ENCODE measurements around the gene LZTR1. TPM values are rescaled to one million over a fixed set of nuclear protein-coding genes. Genes with fewer than 3 reads are reported as not detected.
"Not testable (repeated sequence)": the region's sequence is repeated elsewhere in the genome, so short reads cannot be mapped to it uniquely, and the experiment has no call there.

The LZTR1 gene
- polyA plus RNA-seq, 6 donors from 2014 or later = 3.6 to 15.0 (median 9.3) TPM

DNA sequence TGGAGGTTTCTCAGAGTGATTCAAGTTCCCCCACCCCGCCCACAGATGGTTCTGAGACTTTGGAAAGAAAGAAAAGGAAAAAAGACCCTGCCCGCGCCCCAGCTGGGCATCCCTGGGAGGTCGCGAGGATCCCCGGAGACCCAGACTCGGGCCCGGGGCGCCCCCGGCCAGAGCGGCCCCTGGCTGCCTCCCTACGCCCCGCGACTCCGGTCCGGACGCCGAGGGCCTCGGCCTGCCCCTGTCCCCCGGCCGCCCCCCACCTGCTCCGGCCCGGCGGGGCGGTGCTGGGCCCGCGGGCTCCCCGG, 17.3 kb upstream of the LZTR1 start:
- H3K27ac Mint-ChIP-seq = peak overlapping the region in 3 of 6 donors; percentile 62 to 73 (median 66)
- no peak for DNase-seq
- peak overlapping the region; percentile 77 to 88 (median 84) for H3K4me3 Mint-ChIP-seq
- peaks cover 8 to 22% (median 11%) of the 10 kb centered on the region in 3 donors for H3K27me3 Mint-ChIP-seq
- no peaks in the 10 kb centered on the region for H3K9me3 Mint-ChIP-seq
- H3K4me1 Mint-ChIP-seq = peaks cover 29 to 52% (median 45%) of the 10 kb centered on the region in 3 donors
- no peaks in the 10 kb centered on the region for H3K36me3 Mint-ChIP-seq
- no peak for ATAC-seq (ENCODE audit: low read depth in 2 of 2)

DNA sequence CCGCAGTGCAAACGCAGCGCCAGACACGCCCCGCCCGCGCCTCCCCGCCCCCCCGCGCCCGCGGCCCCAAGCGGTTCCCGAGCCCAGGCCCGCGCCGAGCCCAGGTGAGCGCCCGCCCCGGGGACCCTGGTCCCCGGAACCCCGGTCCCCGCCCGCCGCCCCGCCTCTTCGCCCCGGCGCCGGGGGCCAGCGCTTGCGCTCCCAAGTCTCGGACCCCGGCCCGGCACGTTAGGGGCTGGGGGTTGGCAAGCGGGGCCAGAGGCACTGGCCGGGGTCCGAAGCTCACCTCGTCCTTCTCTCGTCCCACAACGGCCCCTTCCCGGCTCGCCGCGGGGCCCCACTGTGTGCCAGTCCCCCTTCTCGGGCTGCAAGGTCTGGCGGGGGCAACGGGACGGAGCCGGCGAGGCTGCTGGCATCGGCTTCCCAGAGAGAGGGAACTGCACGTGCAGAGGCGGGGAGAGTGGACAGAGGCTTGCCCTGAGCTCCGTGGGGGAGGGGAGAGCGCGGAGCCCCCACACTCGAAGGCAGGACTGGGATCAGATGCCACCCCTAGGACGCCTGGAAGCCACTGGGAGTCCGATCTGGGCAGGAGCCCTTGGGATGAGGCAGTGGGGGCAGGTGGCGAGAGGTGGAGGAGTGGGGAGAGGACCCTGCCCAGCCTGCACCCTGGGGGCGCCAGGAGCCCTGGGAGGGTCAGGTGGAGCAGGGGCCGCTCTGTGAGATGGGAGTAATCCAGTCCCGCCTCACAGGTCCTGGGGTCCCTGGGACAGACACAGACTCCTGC, 16.8 kb upstream of the LZTR1 start:
- Mint-ChIP-seq H3K4me3 (peak overlapping the region in 7 of 8 donors; percentile 71 to 89 (median 75)), H3K27ac (peak overlapping the region in 2 of 6 donors; percentile 10 to 34), H3K9me3 (no peaks in the 10 kb centered on the region), H3K4me1 (peaks cover 29 to 52% (median 45%) of the 10 kb centered on the region in 3 donors), H3K27me3 (peaks cover 7 to 18% (median 8%) of the 10 kb centered on the region in 3 donors), H3K36me3 (no peaks in the 10 kb centered on the region)
- DNase-seq (no peak), ATAC-seq (ENCODE audit: low read depth in 2 of 2) (peak; percentile 28 to 31)

DNA sequence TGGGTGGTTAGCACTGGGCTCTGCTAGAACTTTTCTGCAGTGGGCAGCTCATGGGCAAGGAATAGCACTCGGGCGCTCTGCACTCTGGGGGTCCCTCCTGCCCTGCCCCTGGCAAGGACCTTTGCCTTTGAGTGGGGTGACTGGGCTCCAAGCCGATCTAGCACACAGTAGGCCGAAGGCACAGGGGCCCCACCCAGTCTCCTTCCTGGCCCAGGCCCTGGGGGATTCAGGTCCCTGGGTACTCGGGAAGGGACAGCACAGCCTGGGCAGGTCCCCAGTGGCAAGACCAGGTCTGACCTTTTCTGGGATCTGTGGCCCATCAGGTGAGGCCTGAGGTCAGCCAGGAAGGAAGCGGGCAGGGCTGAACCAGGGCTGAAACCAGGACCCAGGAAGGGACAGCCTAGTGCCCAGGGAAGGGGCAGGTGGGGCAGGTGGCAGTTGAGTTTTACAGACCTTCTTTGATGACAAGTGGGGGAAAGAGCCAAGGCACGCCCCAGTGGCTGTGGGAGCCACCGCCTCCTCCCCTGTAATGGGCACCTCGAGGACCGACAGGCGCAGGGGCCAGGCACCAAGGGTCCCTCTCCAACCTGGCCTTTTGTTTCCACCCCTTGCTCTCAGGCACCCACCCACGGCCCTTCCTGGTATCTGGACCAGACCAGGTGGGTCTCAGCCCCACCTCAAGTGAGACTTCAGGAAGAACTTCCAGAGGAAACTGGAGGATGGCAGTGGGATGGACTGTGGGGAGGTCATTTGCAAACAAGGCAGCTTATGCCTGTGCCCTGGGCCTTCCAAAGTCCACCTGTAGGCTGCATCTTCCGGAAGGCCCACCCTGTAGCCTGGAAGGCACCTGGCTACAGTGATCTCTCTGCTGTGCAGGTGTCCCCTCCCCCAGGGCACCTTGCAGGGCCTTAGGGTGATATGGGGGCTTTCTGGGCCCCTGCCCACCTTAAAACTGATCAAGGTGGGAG, 15.9 kb upstream of the LZTR1 start:
- DNase-seq (no peak), ATAC-seq (ENCODE audit: low read depth in 2 of 2) (no peak)
- H3K27me3 Mint-ChIP-seq = peaks cover 0 to 13% (median 4%) of the 10 kb centered on the region in 3 donors
- H3K4me3 Mint-ChIP-seq = peak overlapping the region in 6 of 8 donors; percentile 71 to 89 (median 78)
- peak overlapping the region in 3 of 6 donors; percentile 10 to 51 (median 24) for H3K27ac Mint-ChIP-seq
- H3K4me1 Mint-ChIP-seq = peaks cover 31 to 54% (median 46%) of the 10 kb centered on the region in 3 donors
- no peaks in the 10 kb centered on the region for H3K36me3 Mint-ChIP-seq
- no peaks in the 10 kb centered on the region for H3K9me3 Mint-ChIP-seq

GRCh38 chr22:20966883-20967696, 15.0 kb upstream of the LZTR1 start, which contains the start of gene AIFM3:
AIFM3 (plus strand) TSS chr22:20967255; CDS start chr22:20967945, 690 bp downstream.
- Mint-ChIP-seq H3K9me3 (no peaks in the 10 kb centered on the region), H3K4me3 (peak within 1 kb of the TSS in 6 of 8 donors; percentile 29 to 89 (median 64)), H3K27ac (peak within 1 kb of the TSS in 4 of 6 donors; percentile 17 to 81 (median 74)), H3K27me3 (peaks cover 0 to 13% (median 0%) of the 10 kb centered on the region in 3 donors), H3K36me3 (no peaks in the 10 kb centered on the region), H3K4me1 (peaks cover 37 to 57% (median 50%) of the 10 kb centered on the region in 3 donors)
- no peak for ATAC-seq (ENCODE audit: low read depth in 2 of 2)
- no peak for DNase-seq

- Mint-ChIP-seq H3K27me3 (peaks cover 0 to 11% (median 0%) of the 10 kb centered on the region in 3 donors), H3K9me3 (no peaks in the 10 kb centered on the region), H3K4me3 (peak overlapping the region in 4 of 8 donors; percentile 31 to 72 (median 64)), H3K27ac (peak overlapping the region in 4 of 6 donors; percentile 17 to 81 (median 62)), H3K36me3 (no peaks in the 10 kb centered on the region), H3K4me1 (peaks cover 37 to 60% (median 56%) of the 10 kb centered on the region in 3 donors)
- ATAC-seq (ENCODE audit: low read depth in 2 of 2) (no peak), DNase-seq (no peak)
Observed at GRCh38 chr22:20967697-20968211, 14.3 kb upstream of the LZTR1 start.

GRCh38 chr22:20968281-20968977, 13.7 kb upstream of the LZTR1 start:
- no peak for DNase-seq

GRCh38 chr22:20970939-20971657, 11.0 kb upstream of the LZTR1 start:
- H3K4me3 Mint-ChIP-seq = peak overlapping the region in 4 of 8 donors; percentile 36 to 55 (median 40)
- H3K27ac Mint-ChIP-seq = peak overlapping the region in 3 of 6 donors; percentile 49 to 88 (median 63)

More at GRCh38 chr22:20968281-20968977, 13.7 kb upstream of the LZTR1 start:
- peak overlapping the region; percentile 22 to 79 (median 61) for H3K4me3 Mint-ChIP-seq
- peak; percentile 67 to 68 for ATAC-seq (ENCODE audit: low read depth in 2 of 2)
- H3K27ac Mint-ChIP-seq = peak overlapping the region; percentile 16 to 85 (median 69)
- H3K9me3 Mint-ChIP-seq = no peaks in the 10 kb centered on the region
- H3K36me3 Mint-ChIP-seq = no peaks in the 10 kb centered on the region
- H3K27me3 Mint-ChIP-seq = peaks cover 0 to 4% (median 0%) of the 10 kb centered on the region in 3 donors
- peaks cover 37 to 63% (median 58%) of the 10 kb centered on the region in 3 donors for H3K4me1 Mint-ChIP-seq

GRCh38 chr22:20972014-20972694, 9.9 kb upstream of the LZTR1 start:
- peak; percentile 41 for DNase-seq
- Mint-ChIP-seq H3K27me3 (peaks cover 0 to 15% (median 8%) of the 10 kb centered on the region in 3 donors), H3K4me1 (peaks cover 23 to 40% (median 39%) of the 10 kb centered on the region in 3 donors), H3K27ac (peak overlapping the region in 5 of 6 donors; percentile 22 to 80 (median 58)), H3K4me3 (peak overlapping the region in 4 of 8 donors; percentile 9 to 41 (median 34))
- ATAC-seq (ENCODE audit: low read depth in 2 of 2) = peak; percentile 68 to 70
- not testable (repeated sequence) for H3K9me3 Mint-ChIP-seq, H3K36me3 Mint-ChIP-seq

More at GRCh38 chr22:20970939-20971657, 11.0 kb upstream of the LZTR1 start:
- ATAC-seq (ENCODE audit: low read depth in 2 of 2) = no peak
- Mint-ChIP-seq H3K27me3 (peaks cover 0 to 9% (median 7%) of the 10 kb centered on the region in 3 donors), H3K36me3 (no peaks in the 10 kb centered on the region), H3K9me3 (no peaks in the 10 kb centered on the region), H3K4me1 (peaks cover 24 to 42% (median 41%) of the 10 kb centered on the region in 3 donors)
- no peak for DNase-seq

DNA sequence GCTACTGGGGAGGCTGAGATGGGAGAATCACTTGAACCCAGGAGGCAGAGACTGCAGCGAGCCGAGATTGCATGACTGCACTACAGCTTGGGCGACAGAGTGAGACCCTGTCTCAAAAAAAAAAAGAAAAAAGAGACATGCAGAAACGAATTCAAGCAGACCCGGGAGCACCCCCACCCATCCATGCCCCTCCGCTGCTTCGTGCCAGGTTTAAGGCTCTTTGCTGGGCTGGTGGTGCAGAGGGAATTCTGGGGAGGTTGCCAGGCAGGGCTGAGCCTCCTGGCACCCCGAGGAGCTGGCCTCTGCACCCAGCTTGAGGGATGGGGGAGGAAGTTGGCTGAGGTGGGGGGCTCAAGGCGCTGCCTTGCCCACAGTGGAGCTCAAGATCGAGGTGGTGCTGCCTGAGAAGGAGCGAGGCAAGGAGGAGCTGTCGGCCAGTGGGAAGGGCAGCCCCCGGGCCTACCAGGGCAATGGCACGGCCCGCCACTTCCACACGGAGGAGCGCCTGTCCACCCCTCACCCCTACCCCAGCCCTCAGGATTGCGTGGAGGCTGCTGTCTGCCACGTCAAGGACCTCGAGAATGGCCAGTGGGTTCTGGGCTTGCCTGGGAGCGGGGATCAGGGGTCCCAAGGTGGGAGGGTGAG, 9.0 kb upstream of the LZTR1 start:
- peaks cover 0 to 21% (median 8%) of the 10 kb centered on the region in 3 donors for H3K27me3 Mint-ChIP-seq
- H3K27ac Mint-ChIP-seq = no peak overlapping the region
- no peaks in the 10 kb centered on the region for H3K9me3 Mint-ChIP-seq
- DNase-seq (no peak), ATAC-seq (ENCODE audit: low read depth in 2 of 2) (no peak)
- H3K36me3 Mint-ChIP-seq = no peaks in the 10 kb centered on the region
- peak overlapping the region in 1 of 8 donors; percentile 9 for H3K4me3 Mint-ChIP-seq
- H3K4me1 Mint-ChIP-seq = peaks cover 17 to 31% (median 31%) of the 10 kb centered on the region in 3 donors

DNA sequence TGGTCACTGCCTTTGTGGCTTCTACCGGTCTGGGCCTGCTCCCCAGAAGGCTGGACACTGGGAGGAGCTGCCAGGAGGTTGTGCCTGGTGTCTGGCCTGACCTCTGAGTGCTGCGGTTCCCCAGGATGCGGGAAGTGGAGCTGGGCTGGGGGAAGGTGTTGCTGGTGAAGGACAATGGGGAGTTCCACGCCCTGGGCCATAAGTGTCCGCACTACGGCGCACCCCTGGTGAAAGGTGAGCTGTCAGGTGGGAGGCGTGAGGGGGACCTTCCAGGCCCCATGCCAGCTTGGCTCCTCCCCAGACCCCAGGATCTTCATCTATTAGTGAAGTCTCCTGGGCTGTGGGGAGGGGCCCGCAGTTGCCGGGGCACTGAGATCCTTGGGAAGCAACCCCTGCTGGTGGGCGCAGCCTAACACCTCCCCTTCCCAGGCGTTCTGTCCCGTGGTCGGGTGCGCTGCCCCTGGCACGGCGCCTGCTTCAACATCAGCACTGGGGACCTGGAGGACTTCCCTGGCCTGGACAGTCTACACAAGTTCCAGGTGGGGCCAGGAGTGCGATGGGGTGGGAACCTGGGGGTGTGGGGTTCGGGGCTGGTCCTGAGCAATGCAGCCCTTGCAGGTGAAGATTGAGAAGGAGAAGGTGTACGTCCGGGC, 8.3 kb upstream of the LZTR1 start:
- H3K4me1 Mint-ChIP-seq = peaks cover 10 to 26% (median 25%) of the 10 kb centered on the region in 3 donors
- no peak for DNase-seq
- no peak for ATAC-seq (ENCODE audit: low read depth in 2 of 2)
- peaks cover 0 to 28% (median 8%) of the 10 kb centered on the region in 3 donors for H3K27me3 Mint-ChIP-seq
- H3K4me3 Mint-ChIP-seq = peak overlapping the region in 1 of 8 donors; percentile 73
- no peaks in the 10 kb centered on the region for H3K36me3 Mint-ChIP-seq
- H3K27ac Mint-ChIP-seq = no peak overlapping the region
- H3K9me3 Mint-ChIP-seq = peaks cover 0 to 1% (median 0%) of the 10 kb centered on the region in 7 donors

Measured in naive B cell (primary cell).